ENCODE data around the gene GGA1.

DNA sequence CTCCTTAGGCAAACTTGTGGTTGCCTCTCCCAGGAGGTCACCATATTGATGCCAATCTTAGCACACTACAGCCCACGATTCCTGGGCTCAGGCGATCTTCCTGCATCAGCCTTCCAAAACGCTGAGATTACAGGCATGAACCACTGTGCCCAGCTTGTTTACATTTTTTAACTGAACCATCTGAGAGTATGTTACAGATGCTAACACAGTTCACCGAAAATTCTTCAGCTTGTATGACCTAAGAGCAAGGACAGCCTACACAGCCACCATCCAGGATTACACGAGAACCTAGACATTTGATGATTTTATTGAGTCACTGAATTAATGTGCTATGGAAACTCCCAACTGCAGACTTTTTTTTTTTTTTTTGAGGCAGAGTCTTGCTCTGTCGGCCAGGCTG, 61.0 kb downstream of the GGA1 start:
- no peak for TF ChIP-seq POLR2A (IDR thresholded peaks at IDR 0.05)
- TF ChIP-seq, protein P1, sequence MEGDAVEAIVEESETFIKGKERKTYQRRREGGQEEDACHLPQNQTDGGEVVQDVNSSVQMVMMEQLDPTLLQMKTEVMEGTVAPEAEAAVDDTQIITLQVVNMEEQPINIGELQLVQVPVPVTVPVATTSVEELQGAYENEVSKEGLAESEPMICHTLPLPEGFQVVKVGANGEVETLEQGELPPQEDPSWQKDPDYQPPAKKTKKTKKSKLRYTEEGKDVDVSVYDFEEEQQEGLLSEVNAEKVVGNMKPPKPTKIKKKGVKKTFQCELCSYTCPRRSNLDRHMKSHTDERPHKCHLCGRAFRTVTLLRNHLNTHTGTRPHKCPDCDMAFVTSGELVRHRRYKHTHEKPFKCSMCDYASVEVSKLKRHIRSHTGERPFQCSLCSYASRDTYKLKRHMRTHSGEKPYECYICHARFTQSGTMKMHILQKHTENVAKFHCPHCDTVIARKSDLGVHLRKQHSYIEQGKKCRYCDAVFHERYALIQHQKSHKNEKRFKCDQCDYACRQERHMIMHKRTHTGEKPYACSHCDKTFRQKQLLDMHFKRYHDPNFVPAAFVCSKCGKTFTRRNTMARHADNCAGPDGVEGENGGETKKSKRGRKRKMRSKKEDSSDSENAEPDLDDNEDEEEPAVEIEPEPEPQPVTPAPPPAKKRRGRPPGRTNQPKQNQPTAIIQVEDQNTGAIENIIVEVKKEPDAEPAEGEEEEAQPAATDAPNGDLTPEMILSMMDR (IDR thresholded peaks at IDR 0.05): no peak

All from heart left ventricle (tissue), 13 donors.